K562 (cell line): ENCODE data around the gene NOL12. TPM values are rescaled to one million over a fixed set of nuclear protein-coding genes. Genes with fewer than 3 reads are reported as not detected.

Experiments
- ATAC-seq: fragments of 200-7000 bp; cut with Tn5 transposase; 3 replicates; pipeline ENCODE4 v1.9.1; 2020; ENCODE audit warnings: moderate library complexity
- BruUV-seq: library from RNA; stranded (reverse); fragments of 400-500 nt; replicated peaks from 2 replicates; lab custom pipeline; 2021; lab: Mats Ljungman, UMichigan
- CTCF ChIA-PET: fragments of 300-600 bp; formaldehyde crosslinking; extraction: SDS; loops from one replicate; lab custom pipeline; 2021; ENCODE audit warnings: low intra/inter-chr PET ratio; lab: Yijun Ruan, JAX
- POLR2A ChIA-PET: fragments of 300-600, 350-650 bp; sonication (Branson Sonifier 250); formaldehyde crosslinking; extraction: SDS; loops from one replicate; lab custom pipeline; 2021; ENCODE audit warnings: antibody characterized with exemption, inconsistent platforms; lab: Yijun Ruan, JAX
- DNase-seq, 4 experiments: peaks; one replicate each; pipeline versions ENCODE4 v3.0.0 to v3.0.0-alpha.2; 2011 to 2018; ENCODE audit warnings: low spot score in 3 of 4, mixed read lengths in 3 of 4; ENCODE audit errors: extremely low read depth in 1 of 4
- FAIRE-seq: peaks from 2 replicates; lab custom pipeline; 2011; peaks lifted over from hg19 to GRCh38; lab: Jason Lieb, UNC
- H2AFZ ChIP-seq: 2 replicates; pipeline ENCODE4 v1.6.0; 2011; ENCODE audit warnings: low read depth, low read length, control low read depth, inconsistent platforms
- H3K27ac ChIP-seq: fragments of 200-600 bp; 3 replicates; pipeline ENCODE4 v1.8.0; 2011; ENCODE audit warnings: low read depth, mild to moderate bottlenecking, control low read depth, inconsistent platforms, low read length, moderate library complexity, mixed read lengths; ENCODE audit errors: extremely low read depth
- H3K27me3 ChIP-seq, 2 experiments: fragments of 300-600 bp in 1 of 2; 2 replicates in 1 of 2; 3 replicates in 1 of 2; pipeline versions ENCODE4 v1.6.0 to v1.8.0; 2011; ENCODE audit warnings: inconsistent platforms in 2 of 2, low read length in 2 of 2, mild to moderate bottlenecking in 1 of 2, mixed read lengths in 1 of 2, moderate library complexity in 1 of 2; ENCODE audit not compliant: control insufficient read depth in 2 of 2, insufficient read depth in 2 of 2
- H3K36me3 ChIP-seq: fragments of 300-600 bp; 3 replicates; pipeline ENCODE4 v1.8.0; 2011; ENCODE audit warnings: mild to moderate bottlenecking, low read length, inconsistent platforms; ENCODE audit not compliant: control insufficient read depth, insufficient read depth
- H3K4me1 ChIP-seq, 2 experiments: fragments of 200-600 bp in 1 of 2; replicated peaks in 1 of 2; 2 replicates in 1 of 2; 3 replicates in 1 of 2; pipeline versions ENCODE4 v1.5.1 to v1.8.0; 2011; ENCODE audit warnings: inconsistent platforms in 2 of 2, low read length in 2 of 2, mild to moderate bottlenecking in 1 of 2, mixed read lengths in 1 of 2, moderate library complexity in 1 of 2; ENCODE audit not compliant: control insufficient read depth in 2 of 2, insufficient read depth in 2 of 2
- H3K4me2 ChIP-seq: 2 replicates; pipeline ENCODE4 v1.6.1; 2011; ENCODE audit warnings: low read length, control low read depth, inconsistent platforms, mixed read lengths; ENCODE audit not compliant: insufficient read depth
- H3K4me3 ChIP-seq: fragments of 200-600 bp; sonication (generic), shearing (Covaris generic); 2 replicates; pipeline ENCODE4 v1.5.1; 2016; ENCODE audit warnings: control low read depth, inconsistent platforms
- H3K79me2 ChIP-seq: fragments of 200-600 bp; 3 replicates; pipeline ENCODE4 v1.8.0; 2011; ENCODE audit warnings: low read length, inconsistent platforms; ENCODE audit not compliant: control insufficient read depth, insufficient read depth
- H3K9ac ChIP-seq, 2 experiments: 2 replicates each; pipeline versions ENCODE4 v1.6.0 to v1.6.1; 2011; ENCODE audit warnings: low read depth in 2 of 2, low read length in 2 of 2, control low read depth in 1 of 2, inconsistent platforms in 1 of 2, mild to moderate bottlenecking in 1 of 2, mixed read lengths in 1 of 2; ENCODE audit not compliant: insufficient read depth in 1 of 2
- H3K9me1 ChIP-seq: one replicate; pipeline ENCODE4 v1.6.0; 2011; ENCODE audit warnings: inconsistent platforms, mild to moderate bottlenecking, low read length, moderate library complexity; ENCODE audit not compliant: control insufficient read depth, insufficient read depth
- H3K9me3 ChIP-seq: replicated peaks from 2 replicates; pipeline ENCODE4 v1.5.1; 2011; ENCODE audit warnings: low read depth, low read length, inconsistent platforms; ENCODE audit not compliant: control insufficient read depth, insufficient read depth
- H4K20me1 ChIP-seq: replicated peaks from 2 replicates; pipeline ENCODE4 v1.6.1; 2011; ENCODE audit warnings: low read length, inconsistent platforms, mixed read lengths; ENCODE audit not compliant: control insufficient read depth, insufficient read depth
- HMG20A ChIP-seq: fragments of 450-650 bp; formaldehyde crosslinking; conservative IDR thresholded peaks from 2 replicates; pipeline ENCODE4 v1.4.0; 2020; ENCODE audit warnings: mild to moderate bottlenecking, mixed read lengths
- SPI1 ChIP-seq: IDR thresholded peaks from 2 replicates; pipeline ENCODE4 v1.6.1; 2011; ENCODE audit warnings: low read depth, low read length, control low read depth, borderline replicate concordance
- USF2 ChIP-seq: sonication (generic); formaldehyde crosslinking; IDR thresholded peaks from 2 replicates; pipeline ENCODE4 v1.5.0; 2020; ENCODE audit warnings: missing genetic modification reagents
- WGBS: fragments of 100-300 bp; shearing (Covaris generic); methylation state at CpG from one replicate; pipeline ENCODE4 v1.1.6; 2016; ENCODE audit warnings: low coverage, mixed read lengths; ENCODE audit not compliant: insufficient coverage; ENCODE audit errors: missing lambda C conversion rate; 5-methylcytosine and 5-hydroxymethylcytosine counted together
- in situ Hi-C: fragments of 300-500 bp; cut with MboI; formaldehyde crosslinking; loops from 4 replicates; pipeline ENCODE4 v1.15.0; 2018; ENCODE audit warnings: inconsistent platforms, mixed read lengths
- intact Hi-C: fragments of 100-400 bp; cut with micrococcal nuclease; formaldehyde crosslinking; loops from 2 replicates; pipeline ENCODE4 v1.14.2; 2022
- polyA plus RNA-seq, 8 experiments: library from polyadenylated mRNA; depleted of rRNA in 4 of 8; stranded (reverse) in 5 of 8; unstranded in 3 of 8; fragments of >200 nt; fragmentation: Nextera tagmentation in 2 of 8; fragmentation: Illumina TruSeq in 1 of 8; extraction: Ambion mirVana in 2 of 8; extraction: Trizol in 1 of 8; gene quantifications; 2 replicates each; pipeline versions ENCODE4 v1.2.1 to v1.2.3, GENCODE V29; 2011 to 2014; ENCODE audit warnings: inconsistent platforms in 1 of 8, missing spikeins in 1 of 8
- total RNA-seq, 7 experiments: library from RNA; depleted of rRNA in 6 of 7; stranded (reverse); fragments of >200 nt in 6 of 7; fragmentation: Illumina TruSeq in 2 of 7; extraction: Trizol in 2 of 7; gene quantifications; 2 replicates each; pipeline versions ENCODE4 v1.2.1 to v1.2.3, GENCODE V29; 2011 to 2021; ENCODE audit warnings: low replicate concordance in 1 of 7

Gene NOL12
- total and polyA plus RNA-seq, 9 of the 15 experiments (the other 6 are each of a cell fraction or from before 2014, with no cell fraction given) = 2.8 to 40.9 (median 28.5) TPM

GRCh38 chr22:37708580-37709444 is 22.7 kb downstream of the NOL12 start:
- TF ChIP-seq SPI1 (peak; percentile 77), HMG20A (CRISPR knock-in tag) (no peak), USF2 (peak; percentile 26; the same call in 1 of the 2 replicates)
- TF ChIP-seq, all 486 proteins: peak for 2
- ATAC-seq = no peak
- no peak overlapping the region for H3K9ac ChIP-seq
- no peaks in the 10 kb centered on the region for H3K9me3 ChIP-seq
- DNase-seq = no peak
- CTCF ChIA-PET = no interaction called here
- H3K4me3 ChIP-seq = no peak overlapping the region
- in situ Hi-C loops = no loop called here
- intact Hi-C loops = no loop called here
- H2AFZ ChIP-seq = no peak overlapping the region
- H3K4me2 ChIP-seq = no peak overlapping the region
- no peaks in the 10 kb centered on the region for H3K36me3 ChIP-seq
- peaks cover 0 to 23% of the 10 kb centered on the region in 2 experiments; a peak in 2 of 5 replicates for H3K4me1 ChIP-seq
- H3K27ac ChIP-seq = no peak overlapping the region
- H3K27me3 ChIP-seq = 0 out of 5 replicates have a peak, but pooled peaks cover 0 to 4% of the 10 kb centered on the region in 2 experiments
- no peaks in the 10 kb centered on the region for H3K79me2 ChIP-seq
- 52% methylated on average over 18 of the region's 25 CpGs for WGBS
- H3K9me1 ChIP-seq = no peaks in the 10 kb centered on the region
- POLR2A ChIA-PET = interaction anchor here (0.6 kb wide), 1 partner anchor 12 kb away, joined by 3 read pairs; the partner anchor contains the start of gene TRIOBP
- no peaks in the 10 kb centered on the region for H4K20me1 ChIP-seq
- BruUV-seq = no TSS peak
- no peak for FAIRE-seq
